Stimulated activated CD4-positive, alpha-beta T cell treated with anti-CD3 and anti-CD28 coated beads, TNF-alpha, amount 100 ng/mL, for 4 hours (primary cell): ENCODE results near the gene HDAC4.
"Not testable (repeated sequence)": the region's sequence is repeated elsewhere in the genome, so short reads cannot be mapped to it uniquely, and the experiment has no call there.

Experiments
- DNase-seq, 3 experiments: peaks; one replicate each; pipeline ENCODE4 v3.0.0-alpha.2; 2020; ENCODE audit warnings: low read depth in 3 of 3

HDAC4 gene

GRCh38 chr2:239189711-239190131, 211.1 kb downstream of the HDAC4 start:
- DNase-seq: no peak

GRCh38 chr2:239188536-239188935, 212.3 kb downstream of the HDAC4 start:
- no peak for DNase-seq

DNA sequence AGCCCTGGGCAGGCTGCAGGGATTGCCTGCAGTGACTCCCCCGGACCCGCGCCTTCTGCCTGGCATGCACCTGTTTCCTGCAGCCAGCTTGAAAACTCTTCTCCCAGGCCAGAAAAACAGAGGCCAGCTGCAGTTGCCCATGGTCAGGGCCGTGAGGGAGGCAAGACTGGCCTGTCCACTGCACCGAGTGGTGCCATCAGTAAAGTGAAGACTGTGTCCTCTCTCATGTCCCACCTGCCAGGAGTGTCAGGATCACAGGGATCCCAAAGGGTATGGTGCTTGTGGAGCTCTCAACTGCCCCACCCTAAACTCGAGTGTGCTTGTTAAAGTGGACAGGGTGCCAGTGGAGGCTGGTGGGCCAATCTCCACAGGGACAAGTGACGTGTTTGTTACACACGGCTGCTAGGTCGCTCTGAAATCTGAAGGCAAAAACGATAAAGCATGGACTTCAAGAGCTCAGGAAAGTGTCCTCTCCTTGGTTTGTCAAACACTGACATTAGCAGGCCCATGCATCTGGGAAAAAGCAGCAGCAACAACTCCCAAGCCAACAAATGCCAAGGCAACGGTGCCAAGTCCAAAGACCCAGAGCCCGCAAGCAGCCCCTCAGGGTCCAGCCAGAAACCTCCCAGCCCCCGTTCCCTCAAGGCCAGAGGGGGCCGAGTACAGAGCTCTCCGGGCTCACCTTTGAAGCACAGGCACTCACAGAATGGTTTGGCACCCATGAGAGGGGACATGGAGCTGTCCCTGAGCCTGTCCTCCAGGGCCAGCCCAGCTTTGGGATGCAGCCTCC, 213.2 kb downstream of the HDAC4 start:
- no peak for DNase-seq

DNA sequence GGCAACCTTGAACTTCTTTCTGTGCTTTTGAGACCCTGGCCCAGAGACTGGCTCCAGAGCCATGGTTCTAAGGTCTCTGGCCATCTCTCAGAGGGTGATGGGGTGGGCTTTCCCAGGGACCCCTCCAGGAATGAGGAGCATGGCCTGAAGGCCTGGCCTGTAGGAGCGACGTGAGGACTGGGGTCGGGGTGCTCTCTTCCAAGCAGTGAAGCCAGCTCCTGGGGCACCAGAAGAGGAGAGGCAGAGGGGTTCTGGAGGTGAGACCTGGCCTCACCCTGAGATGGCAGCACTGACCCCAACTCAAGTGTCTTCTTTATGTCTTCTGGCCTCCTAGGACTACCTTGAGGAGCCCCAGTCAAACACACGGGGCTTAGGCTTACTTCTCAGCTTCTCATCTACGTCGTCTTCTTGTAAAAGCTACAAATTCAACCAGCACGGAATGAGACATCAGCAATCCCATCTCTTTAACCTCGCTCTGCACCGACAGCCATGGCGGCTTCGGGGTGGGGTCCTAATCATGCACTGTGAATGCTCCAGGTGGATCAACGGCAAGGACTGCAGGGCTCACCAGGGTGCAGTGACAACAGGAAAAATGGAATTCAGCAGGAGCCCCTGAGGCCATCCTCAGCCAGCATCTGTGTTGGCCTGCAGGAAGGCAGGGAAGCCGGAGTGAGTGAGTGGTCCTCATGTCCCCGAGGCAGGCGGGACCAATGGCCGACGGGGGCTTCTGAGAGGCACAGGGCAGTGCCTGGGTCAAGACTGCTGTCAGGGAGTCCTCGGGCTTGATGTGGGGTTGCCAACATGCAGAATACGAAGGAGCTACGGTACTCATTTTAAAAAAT, 214.1 kb downstream of the HDAC4 start:
- no peak for DNase-seq

DNA sequence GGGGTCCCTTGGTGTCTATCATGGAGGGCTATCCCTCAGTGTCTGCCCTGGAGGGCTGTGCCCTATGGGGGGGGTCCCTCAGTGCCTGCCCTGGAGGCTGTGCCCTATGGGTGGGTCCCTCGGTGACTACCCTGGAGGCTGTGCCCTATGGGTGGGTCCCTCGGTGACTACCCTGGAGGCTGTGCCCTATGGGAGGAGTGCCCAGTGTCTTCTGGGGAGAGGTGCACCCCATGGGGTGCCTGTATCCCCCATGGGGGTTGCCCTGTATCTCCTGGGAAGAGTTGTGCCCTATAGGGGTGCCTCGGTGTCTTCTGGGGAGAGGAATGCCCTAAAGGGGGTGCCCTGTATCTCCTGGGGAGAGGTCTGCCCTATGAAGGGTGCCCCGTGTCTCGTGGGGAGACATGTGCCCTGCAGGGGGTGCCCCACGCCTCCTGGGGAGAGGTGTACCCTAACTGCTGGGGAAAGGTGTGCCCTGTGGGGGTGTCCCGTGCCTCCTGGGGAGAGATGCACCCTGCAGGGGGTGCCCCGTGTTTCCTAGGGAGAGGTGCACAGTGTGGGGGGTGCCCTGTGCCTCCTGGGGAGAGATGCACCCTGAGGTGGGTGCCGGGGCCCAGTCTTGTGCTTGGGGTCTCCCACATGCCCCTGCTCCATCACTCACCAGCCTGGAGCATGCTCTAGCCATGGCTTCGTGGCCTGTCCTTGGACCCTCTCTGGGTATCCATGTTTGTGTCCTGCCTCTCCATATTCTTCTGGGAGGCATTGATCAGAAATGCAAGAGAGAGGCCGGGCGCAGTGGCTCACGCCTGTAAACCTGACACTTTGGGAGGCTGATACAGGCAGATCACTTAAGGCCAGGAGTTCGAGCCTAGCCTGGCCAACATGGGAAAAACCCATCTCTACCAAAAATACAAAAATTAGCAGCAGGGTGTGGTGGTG, 215.6 kb downstream of the HDAC4 start:
- DNase-seq: no peak

DNA sequence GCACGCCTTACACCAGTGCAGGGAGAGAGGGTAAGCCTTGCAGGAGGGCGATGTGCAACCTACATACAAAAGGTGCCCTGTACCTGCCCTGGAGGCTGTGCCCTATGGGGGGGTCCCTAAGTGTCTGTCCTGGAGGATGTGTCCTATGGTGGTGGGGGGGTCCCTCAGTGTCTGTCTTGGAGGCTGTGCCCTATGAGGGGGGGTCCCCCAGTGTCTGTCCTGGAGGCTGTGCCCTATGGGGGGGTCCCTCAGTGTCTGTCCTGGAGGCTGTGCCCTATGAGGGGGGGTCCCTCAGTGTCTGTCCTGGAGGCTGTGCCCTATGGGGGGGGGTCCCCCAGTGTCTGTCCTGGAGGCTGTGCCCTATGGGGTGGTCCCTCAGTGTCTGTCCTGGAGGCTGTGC, 216.6 kb downstream of the HDAC4 start:
- DNase-seq: no peak

DNA sequence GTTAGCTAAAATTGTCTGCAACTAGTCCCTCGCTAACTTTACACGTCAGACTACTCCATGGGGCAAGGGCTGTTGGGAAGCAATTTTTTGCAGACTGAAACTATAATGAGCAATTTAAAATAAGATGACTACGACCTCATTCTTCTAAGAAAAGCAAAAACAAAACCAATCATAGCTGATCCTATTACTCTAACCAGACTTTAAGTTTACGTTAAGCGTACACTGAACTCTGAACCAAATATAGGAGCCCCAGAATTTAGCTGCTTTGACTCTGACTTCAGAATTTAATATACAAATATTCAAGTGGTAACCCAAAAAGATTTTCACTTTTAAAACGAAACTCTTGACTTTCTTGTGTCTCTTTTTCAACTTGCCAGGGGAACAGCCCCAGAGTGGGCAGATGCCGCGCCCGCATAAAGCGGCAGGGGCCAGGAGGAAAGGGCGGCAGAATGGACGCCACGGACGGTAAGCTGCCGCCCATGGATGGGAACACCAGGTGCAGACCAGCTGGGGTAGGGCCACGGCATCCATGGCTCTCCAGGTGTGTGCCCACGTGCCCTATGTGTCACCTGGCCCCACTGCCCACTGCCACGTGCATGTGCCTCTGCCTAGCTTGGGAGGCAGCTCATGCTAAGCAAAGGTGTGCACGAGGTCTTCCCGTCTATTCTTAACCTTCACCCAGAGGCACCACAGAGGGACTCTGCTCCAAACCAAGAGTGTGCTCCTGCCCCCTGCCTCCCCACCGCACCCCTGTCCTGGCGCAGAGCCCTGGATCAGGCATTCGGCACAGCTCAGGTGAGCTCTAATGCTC, 217.6 kb downstream of the HDAC4 start:
- no peak for DNase-seq

DNA sequence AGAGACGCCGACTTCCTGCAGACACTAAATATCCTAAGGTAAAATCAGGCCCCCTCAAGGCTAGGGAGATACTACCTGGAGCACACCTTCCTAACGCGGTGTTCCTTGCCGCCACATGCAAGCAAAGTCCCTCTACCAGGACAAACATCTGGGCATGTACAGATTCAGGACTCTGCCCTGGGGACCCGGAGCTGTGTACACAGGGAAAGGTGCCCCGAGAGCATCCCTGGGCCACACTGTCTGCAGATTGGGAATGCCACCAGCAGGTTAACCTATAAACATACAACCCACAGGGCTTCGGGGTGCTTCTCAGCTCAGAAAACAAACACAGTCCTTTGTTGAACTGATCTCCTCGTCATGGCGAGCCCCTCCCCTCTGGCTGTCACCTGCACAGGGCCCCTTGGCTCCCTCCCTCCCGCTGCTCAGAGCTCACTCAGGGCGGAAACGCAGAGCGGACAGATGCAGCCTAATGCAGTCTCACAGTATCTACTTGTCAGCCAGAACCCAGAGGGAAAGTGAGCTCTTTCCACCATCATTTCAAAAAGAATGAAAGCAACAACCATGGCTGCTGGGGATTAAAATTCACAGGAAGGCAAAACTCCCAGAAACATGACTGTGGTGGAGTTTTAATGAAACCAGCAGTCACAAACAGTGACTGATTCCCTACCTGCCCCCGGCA, 218.8 kb downstream of the HDAC4 start:
- no peak for DNase-seq

- no peak for DNase-seq
Observed at GRCh38 chr2:239181074-239181902, 219.5 kb downstream of the HDAC4 start.

DNA sequence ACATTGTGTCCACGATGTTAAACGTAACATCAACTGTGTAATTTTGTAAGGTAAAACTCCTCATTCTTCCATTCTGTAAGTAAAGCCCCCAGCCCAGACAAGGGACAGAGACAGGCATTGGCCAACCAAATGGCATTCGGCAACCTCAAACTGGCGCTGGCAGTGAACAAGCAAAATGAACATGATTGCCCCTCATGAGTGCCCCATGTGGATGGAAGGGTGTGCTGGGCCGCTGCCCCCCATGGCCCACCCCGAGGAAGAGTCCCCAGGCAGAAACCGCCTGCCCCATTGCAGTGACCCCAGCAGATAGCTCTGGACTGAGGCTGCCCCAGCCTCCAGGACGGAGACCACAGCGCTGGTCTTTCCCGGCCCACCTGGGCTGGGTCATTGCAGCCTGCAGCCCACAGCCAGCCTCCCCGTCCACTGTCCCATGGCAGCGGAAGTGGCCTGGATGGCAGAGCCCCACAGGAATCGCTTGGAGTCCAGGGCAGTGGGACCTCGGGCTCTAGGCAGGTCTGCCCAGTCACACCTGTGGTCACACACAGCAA, 220.2 kb downstream of the HDAC4 start:
- DNase-seq: no peak

DNA sequence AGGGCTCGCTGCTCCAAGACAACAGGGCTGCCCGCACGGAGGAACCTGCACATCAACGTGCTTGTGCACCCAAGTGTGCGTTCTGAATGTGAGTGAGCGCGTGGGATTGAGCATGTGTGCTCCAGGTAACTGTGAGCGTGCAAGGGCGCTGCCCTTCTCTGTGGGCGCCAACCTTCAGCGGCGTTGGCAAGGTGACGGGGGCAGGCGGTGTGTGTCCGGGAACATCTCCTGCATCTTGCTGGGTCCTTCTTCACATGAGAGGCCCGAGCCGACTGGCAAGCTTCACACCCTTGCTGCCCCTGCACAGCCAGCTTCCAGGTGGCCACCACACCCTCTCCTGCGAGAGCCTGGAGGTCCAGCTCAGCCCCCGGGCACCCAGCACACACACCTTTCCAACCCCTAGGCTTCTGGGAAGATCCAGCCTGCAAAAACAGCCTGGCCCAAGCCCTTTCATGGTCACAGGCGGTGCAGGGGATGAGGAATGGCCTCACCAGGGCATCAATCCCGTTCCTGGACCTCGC, 220.9 kb downstream of the HDAC4 start:
- DNase-seq: no peak

GRCh38 chr2:239178954-239179353, 221.9 kb downstream of the HDAC4 start:
- no peak for DNase-seq

DNA sequence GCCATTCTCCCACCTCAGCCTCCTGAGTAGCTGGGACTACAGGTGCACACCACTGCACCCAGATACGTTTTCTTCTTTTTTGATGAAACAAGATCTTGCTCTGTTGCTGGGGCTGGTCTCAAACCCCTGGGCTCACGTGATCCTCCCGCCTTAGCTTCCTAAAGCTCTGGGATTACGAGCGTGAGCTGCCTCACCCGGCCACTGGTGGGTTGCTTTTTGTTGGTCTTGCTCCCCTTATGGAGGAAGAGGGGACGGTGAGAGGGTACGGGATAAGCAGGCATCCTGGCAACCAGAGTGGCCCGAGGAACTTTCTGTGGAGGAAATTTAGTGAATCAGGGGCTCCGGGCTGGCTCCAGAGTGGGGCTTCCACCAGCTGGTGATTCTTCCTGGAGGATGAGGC, 222.3 kb downstream of the HDAC4 start:
- DNase-seq: no peak

- no peak for DNase-seq
Observed at GRCh38 chr2:239177908-239178307, 222.9 kb downstream of the HDAC4 start.

- DNase-seq: no peak
Observed at GRCh38 chr2:239177325-239177724, 223.5 kb downstream of the HDAC4 start.

DNA sequence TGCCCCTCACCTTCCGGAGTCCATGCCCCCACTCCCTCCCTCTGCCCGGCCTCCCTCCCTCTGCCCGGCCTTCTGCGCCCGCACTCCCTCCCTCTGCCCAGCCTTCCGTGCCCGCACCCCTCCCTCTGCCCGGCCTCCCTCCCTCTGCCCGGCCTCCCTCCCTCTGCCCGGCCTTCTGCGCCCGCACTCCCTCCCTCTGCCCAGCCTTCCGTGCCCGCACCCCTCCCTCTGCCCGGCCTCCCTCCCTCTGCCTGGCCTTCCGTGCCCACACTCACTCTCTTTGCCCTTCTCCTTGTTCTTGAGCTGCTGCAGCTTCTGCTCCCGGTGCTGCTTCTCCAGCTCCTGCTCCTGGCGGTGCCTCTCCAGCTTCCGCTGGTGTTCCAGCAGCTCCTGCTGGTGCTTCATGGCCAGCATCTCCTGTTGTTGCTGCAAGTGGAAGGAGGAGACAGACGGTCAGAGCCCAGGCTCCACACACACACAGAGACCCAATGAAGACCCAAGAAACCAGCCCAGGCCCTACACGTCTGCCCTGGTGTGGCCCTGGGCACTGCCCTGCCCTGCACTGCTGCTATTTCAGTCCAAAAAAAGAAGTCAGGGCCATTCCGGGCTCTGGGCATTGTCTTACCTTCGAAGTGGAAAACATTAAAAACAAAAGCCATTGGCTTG, 224.5 kb downstream of the HDAC4 start:
- not testable (repeated sequence) for DNase-seq

DNA sequence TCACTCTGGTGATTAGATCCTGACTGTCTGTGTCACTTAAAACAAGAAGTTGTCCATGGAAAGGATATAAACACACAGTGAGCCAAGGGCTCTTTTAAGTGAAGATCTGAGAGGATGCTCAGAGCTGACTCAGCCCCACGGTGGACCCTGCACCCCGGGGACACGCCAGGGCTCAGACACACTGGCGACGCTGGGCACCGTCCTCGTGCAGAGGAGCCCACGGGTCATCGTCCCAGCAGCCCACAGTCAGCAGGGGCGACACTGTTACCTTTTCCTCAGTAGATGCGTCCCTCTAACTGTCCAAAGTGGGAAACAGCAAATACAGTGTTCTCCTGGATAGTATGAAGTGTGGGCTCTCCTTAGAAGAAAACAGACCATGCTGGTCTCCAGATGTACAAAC, 225.6 kb downstream of the HDAC4 start:
- DNase-seq: no peak

DNA sequence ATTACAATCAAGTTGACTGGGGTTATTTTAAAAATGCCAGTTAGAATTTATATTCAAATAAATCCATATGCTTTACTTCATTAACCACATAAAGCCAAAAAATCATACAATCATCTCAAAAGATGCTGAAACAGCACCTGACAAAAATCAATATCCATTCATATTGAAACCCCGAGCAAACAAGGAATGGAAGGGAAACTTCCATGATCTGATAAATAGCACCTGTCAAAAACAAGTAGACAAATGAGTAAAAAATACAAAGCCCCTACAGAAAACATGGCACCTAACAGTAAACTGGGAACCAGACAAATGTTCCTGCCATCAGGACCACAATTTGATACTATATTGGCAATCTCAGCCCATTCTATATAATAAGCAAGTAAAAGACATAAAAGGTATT, 227.5 kb downstream of the HDAC4 start:
- no peak for DNase-seq

GRCh38 chr2:239171643-239172042, 229.2 kb downstream of the HDAC4 start:
- DNase-seq: no peak
